ENCODE results near the gene TCF15.

DNA sequence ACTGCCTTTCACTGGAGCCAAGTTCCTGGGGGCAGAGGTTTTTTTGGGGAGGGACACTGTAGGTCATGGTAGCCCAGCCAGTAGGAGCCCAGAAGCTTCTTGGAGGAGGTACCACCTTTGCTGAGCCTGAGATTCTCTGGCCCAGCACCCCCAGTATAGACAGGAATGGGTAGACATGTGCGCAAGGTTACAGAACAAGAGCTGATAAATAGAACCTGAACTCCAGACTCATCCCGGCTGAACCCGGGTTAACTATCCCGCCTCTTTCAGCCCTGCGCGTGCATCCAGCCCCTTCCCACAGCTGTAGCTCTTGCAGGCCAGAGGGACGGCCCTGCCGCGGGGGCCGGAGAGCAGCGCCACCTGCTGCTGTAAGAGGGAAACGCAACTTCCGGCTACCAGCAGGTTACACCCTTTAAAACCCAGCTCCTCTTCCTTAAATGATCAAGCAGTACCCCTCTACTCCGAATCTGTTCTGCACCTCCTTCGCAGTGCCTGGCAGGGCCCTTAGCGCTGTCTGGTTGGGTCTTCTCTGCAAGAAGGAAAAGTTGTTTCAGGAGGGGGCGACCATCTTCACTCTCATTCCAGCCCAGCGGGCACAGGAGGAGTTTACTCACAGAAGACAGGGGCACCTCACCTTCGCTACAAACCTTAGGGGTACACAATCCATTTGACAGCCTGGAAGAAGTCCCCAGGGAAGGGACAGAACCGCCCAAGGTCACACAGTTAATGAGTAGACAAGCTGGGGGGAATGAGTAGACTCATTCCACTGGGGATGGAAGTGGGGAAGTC, 35.4 kb upstream of the TCF15 start:
- TF ChIP-seq, protein P1, sequence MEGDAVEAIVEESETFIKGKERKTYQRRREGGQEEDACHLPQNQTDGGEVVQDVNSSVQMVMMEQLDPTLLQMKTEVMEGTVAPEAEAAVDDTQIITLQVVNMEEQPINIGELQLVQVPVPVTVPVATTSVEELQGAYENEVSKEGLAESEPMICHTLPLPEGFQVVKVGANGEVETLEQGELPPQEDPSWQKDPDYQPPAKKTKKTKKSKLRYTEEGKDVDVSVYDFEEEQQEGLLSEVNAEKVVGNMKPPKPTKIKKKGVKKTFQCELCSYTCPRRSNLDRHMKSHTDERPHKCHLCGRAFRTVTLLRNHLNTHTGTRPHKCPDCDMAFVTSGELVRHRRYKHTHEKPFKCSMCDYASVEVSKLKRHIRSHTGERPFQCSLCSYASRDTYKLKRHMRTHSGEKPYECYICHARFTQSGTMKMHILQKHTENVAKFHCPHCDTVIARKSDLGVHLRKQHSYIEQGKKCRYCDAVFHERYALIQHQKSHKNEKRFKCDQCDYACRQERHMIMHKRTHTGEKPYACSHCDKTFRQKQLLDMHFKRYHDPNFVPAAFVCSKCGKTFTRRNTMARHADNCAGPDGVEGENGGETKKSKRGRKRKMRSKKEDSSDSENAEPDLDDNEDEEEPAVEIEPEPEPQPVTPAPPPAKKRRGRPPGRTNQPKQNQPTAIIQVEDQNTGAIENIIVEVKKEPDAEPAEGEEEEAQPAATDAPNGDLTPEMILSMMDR (IDR thresholded peaks at IDR 0.05) = peak; percentile 84 to 96 (median 92)
- TF ChIP-seq POLR2AphosphoS5 (IDR thresholded peaks at IDR 0.05) (no peak), POLR2A (IDR thresholded peaks at IDR 0.05) (no peak), EP300 (IDR thresholded peaks at IDR 0.05; ENCODE audit: low read depth) (no peak)

Data from transverse colon (tissue), 4 donors.